ENCODE data around the gene DNASE2.

DNA sequence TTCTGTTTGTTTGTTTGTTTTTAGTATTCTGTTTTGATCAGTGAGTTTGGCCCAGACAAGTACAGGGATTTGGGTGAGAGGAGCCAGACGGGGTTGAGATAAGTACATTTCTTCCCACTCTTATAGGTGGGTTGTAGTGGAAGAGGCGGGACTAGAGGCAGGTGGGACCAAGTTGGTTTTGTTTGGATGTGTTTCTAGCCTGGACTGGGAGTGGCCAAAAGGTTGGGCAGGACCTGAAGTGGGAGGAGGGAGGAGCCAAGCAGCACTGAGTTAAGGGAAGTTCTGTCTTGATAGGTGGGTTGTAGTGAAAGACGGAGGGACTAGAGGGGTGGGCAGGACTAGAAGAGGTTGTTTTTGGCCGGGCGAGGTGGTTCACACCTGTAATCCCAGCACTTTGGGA is 9.0 kb downstream of the DNASE2 start:
- TF ChIP-seq, protein P1, sequence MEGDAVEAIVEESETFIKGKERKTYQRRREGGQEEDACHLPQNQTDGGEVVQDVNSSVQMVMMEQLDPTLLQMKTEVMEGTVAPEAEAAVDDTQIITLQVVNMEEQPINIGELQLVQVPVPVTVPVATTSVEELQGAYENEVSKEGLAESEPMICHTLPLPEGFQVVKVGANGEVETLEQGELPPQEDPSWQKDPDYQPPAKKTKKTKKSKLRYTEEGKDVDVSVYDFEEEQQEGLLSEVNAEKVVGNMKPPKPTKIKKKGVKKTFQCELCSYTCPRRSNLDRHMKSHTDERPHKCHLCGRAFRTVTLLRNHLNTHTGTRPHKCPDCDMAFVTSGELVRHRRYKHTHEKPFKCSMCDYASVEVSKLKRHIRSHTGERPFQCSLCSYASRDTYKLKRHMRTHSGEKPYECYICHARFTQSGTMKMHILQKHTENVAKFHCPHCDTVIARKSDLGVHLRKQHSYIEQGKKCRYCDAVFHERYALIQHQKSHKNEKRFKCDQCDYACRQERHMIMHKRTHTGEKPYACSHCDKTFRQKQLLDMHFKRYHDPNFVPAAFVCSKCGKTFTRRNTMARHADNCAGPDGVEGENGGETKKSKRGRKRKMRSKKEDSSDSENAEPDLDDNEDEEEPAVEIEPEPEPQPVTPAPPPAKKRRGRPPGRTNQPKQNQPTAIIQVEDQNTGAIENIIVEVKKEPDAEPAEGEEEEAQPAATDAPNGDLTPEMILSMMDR (conservative IDR thresholded peaks at IDR 0.05; ENCODE audit: low read depth, low read length): no peak
- TF ChIP-seq EZH2 (IDR thresholded peaks at IDR 0.05; ENCODE audit: borderline replicate concordance, low read depth, low read length, poor library complexity, severe bottlenecking): no peak

Data from A673 (cell line).